Esophagus muscularis mucosa (tissue), 3 donors: ENCODE data around the gene VAV1.

Source experiments
- POLR2A ChIP-seq: fragments of 450-650 bp; IDR thresholded peaks from one replicate; pipeline ENCODE4 v1.6.1; 2017; ENCODE audit warnings: antibody characterized with exemption, moderate library complexity, mild to moderate bottlenecking, low read depth
- TF ChIP-seq, protein P1 (sequence below), 3 experiments: fragments of 200-600 bp in 2 of 3; fragments of 450-650 bp in 1 of 3; sonication (generic) in 2 of 3; IDR thresholded peaks; one replicate each; pipeline ENCODE4 v1.5.1; 2017 to 2019; ENCODE audit warnings: antibody characterized with exemption in 3 of 3, mild to moderate bottlenecking in 2 of 3, moderate library complexity in 1 of 3

GRCh38 chr19:6734096-6734696, 38.3 kb upstream of the VAV1 start:
- TF ChIP-seq, protein P1, sequence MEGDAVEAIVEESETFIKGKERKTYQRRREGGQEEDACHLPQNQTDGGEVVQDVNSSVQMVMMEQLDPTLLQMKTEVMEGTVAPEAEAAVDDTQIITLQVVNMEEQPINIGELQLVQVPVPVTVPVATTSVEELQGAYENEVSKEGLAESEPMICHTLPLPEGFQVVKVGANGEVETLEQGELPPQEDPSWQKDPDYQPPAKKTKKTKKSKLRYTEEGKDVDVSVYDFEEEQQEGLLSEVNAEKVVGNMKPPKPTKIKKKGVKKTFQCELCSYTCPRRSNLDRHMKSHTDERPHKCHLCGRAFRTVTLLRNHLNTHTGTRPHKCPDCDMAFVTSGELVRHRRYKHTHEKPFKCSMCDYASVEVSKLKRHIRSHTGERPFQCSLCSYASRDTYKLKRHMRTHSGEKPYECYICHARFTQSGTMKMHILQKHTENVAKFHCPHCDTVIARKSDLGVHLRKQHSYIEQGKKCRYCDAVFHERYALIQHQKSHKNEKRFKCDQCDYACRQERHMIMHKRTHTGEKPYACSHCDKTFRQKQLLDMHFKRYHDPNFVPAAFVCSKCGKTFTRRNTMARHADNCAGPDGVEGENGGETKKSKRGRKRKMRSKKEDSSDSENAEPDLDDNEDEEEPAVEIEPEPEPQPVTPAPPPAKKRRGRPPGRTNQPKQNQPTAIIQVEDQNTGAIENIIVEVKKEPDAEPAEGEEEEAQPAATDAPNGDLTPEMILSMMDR (IDR thresholded peaks at IDR 0.05): no peak
- no peak for TF ChIP-seq POLR2A
